ENCODE results near the gene NANOS3.
"Not testable (repeated sequence)": the region's sequence is repeated elsewhere in the genome, so short reads cannot be mapped to it uniquely, and the experiment has no call there.

Gene NANOS3

DNA sequence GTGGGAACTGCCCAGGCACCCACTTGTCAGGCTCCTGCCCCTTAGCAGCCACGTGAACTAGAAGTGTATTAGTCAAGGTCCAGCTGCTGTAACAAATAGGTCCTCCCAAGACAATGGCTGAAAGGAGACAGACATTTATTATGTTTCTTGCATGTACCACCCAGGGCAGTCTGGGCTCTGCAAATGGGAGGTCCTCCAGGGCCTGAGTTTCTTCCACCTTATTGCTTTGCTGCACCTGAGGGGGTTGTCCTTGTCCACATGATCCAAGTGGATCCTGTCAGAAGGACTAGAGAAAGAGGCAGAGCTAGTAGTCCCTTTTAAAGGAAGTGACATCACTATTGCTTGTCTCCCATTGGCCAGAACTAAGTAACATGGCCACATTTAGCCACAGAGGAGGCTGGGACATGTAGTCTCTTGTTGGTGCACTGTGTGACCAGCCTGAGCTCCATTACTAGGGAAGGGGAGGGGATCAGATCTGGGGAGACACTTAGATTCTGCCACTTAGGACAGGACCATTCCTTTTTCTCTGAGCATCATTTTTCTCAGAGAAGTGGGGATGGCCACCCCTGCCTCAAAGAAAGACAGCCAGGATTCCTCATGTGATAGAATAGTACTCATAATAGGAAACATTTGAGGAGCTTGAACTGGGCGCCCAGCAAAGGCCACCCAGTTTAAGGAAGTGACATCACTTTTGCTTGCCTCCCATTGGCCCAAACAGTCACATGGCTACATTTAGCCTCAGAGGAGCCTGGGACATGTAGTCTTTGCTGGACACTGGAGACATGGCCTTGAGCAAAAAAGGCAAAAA lies 44.2 kb downstream of the NANOS3 start:
- peak; percentile 50 for DNase-seq (ENCODE audit: low read depth)

DNA sequence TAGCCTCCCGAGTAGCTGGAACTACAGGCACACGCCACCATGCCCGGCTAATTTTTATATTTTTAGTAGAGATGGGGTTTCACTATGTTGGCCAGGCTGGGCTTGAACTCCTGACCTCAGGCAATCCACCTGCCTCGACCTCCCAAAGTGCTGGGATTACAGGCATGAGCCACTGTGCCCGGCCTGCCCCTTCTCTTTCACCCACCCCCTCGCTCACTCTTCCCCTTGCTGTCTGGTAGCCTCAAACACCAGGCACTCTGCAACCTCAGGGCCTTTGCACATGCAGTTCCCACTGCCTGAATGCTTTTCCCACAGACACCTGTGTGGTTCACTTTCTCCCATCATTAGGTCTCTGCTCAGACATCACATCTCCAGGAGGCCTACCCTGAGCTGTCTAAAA lies 45.2 kb downstream of the NANOS3 start:
- not testable (repeated sequence) for DNase-seq (ENCODE audit: low read depth)

DNA sequence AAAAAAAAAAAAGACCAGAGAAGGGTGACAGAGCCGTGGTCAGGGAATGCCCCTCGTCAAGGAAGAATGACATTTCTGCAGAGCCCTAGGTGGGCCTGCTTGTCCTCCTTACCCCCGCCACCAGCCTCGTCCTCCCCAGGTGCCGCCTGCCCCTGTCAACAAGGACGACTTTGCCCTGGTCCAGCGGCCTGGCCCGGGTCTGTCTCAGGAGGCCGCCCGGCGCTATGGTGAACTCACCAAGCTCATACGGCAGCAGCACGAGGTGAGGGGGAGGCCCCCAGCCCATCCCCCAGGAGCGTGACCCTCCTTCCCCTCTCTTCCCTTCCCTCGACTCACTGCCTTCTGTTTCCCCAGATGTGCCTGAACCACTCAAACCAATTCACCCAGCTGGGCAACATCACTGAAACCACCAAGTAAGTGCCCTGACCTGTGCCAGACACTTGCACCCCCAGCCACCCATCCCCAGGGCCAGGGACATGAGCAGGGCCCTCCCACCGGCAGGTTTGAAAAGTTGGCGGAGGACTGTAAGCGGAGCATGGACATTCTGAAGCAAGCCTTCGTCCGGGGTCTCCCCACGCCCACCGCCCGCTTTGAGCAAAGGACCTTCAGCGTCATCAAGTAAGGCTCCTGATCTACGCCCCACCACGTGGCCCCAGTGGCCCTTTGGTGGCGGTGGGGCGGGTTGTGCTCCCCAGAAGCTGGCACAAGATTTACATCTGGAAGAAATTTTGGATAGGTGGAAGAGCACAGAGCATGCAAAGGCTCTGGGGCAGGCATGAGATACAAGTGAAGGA lies 46.5 kb downstream of the NANOS3 start:
- no peak for DNase-seq (ENCODE audit: low read depth)

DNA sequence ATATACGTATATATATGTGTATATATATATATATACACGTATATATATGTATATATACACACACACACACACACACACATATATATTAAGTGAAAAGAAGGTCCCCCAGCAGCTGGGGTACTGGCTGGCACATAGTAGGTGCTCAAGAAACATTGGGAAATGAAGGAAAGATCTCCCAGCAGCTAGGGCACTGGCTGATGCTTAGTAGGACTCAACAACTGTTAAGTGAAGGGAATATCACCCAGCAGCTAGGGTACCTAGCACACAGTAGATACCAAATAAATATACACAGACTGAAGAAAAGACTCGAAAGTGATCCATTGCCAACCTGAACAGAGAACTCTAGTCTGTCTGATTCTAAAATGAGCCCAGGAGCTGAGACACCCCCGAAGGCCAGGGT lies 49.1 kb downstream of the NANOS3 start:
- no peak for DNase-seq (ENCODE audit: low read depth)

DNA sequence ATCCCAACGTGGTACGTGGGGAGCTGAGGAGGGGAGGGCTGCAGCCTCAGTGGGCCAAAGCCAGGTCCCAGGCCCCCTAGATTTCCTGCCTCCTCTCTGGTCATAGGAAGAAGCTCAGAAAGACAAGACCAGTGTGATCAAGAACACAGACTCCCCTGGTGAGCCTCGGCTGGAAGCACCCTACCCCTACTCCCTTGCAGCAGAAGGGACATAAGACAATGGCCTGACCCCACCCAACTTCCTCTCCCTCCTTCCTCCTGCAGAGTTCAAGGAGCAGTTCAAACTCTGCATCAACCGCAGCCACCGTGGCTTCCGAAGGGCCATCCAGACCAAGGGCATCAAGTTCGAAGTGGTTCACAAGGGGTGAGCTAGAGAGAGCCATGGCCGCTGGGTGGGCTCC lies 49.8 kb downstream of the NANOS3 start:
- no peak for DNase-seq (ENCODE audit: low read depth)

DNA sequence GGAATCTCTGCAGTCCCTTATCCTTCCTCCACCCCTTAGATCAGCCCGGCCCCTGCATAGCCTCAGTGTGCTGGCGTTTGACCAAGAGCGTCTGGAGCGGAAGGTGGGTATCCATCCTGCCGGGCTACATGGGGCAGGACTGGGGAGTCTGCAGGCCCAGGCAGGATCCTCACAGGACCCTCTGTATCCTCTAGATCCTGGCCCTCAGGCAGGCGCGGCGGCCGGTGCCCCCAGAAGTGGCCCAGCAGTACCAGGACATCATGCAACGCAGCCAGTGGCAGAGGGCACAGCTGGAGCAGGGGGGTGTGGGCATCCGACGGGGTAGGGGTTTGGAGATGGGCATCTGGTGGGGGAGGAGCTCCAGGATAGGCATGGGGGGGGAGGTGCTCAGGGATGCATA lies 52.4 kb downstream of the NANOS3 start:
- DNase-seq (ENCODE audit: low read depth): no peak

DNA sequence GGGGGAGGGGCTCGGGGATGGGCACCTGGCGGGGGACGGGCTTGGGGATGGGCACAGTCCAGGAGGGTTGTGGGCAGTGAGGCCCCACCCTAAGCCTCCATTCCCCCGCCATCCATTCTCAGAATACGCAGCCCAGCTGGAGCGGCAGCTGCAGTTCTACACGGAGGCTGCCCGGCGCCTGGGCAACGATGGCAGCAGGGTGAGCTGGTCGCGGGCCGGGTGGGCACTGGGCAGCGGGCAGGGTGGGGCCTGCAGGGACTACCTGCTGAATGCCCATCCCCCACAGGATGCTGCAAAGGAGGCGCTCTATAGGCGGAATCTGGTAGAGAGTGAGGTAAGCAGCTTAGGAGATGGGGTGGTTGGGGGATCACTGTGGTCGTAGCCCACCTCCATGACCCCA lies 53.0 kb downstream of the NANOS3 start:
- DNase-seq (ENCODE audit: low read depth): no peak
